ENCODE results near the gene PRDX4. TPM values are rescaled to one million over a fixed set of nuclear protein-coding genes. Genes with fewer than 3 reads are reported as not detected.

The PRDX4 gene
- total RNA-seq, 1 experiment from 2014 or later, result 155 TPM

DNA sequence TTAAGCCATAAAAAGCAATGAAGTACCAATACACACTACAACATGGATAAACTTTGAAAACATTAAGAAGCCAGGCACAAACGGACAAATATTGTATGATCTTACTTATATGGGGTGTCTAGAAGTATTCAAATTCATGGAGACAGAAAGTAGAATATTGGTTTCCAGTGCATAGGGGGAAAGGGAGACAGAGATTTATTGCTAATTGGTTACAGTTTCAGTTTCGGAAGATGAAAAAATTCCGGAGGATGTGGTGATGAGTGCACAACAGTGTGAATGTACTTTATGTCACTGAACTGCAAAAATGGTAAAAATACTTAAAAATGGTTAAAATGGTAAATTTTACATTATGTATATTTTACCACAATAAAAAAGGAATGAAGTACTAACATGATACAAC, 5.1 kb upstream of the PRDX4 start:
- Histone ChIP-seq H3K36me3 (ENCODE audit: insufficient read depth, low read length, poor library complexity, severe bottlenecking) (no peaks in the 10 kb centered on the region), H3K27ac (ENCODE audit: low read depth, low read length, poor library complexity, severe bottlenecking) (no peak overlapping the region), H3K27me3 (replicated peaks; ENCODE audit: insufficient read depth, low read depth, low read length, poor library complexity) (no peaks in the 10 kb centered on the region), H3K4me1 (ENCODE audit: insufficient read depth, low read length, poor library complexity, severe bottlenecking) (no peaks in the 10 kb centered on the region), H3K9me3 (ENCODE audit: low read depth, low read length, poor library complexity, severe bottlenecking) (no peaks in the 10 kb centered on the region), H3K4me3 (ENCODE audit: low read depth, low read length, poor library complexity, severe bottlenecking) (no peak overlapping the region)
- ChIA-PET CTCF (no interaction called here), POLR2A (ENCODE audit: low non-redundant PET) (no interaction called here)
- DNase-seq (ENCODE audit: low spot score), result no peak
- TF ChIP-seq EZH2 (IDR thresholded peaks at IDR 0.05; ENCODE audit: borderline replicate concordance, low read depth, low read length, poor library complexity, severe bottlenecking), result no peak
- TF ChIP-seq, protein P1, sequence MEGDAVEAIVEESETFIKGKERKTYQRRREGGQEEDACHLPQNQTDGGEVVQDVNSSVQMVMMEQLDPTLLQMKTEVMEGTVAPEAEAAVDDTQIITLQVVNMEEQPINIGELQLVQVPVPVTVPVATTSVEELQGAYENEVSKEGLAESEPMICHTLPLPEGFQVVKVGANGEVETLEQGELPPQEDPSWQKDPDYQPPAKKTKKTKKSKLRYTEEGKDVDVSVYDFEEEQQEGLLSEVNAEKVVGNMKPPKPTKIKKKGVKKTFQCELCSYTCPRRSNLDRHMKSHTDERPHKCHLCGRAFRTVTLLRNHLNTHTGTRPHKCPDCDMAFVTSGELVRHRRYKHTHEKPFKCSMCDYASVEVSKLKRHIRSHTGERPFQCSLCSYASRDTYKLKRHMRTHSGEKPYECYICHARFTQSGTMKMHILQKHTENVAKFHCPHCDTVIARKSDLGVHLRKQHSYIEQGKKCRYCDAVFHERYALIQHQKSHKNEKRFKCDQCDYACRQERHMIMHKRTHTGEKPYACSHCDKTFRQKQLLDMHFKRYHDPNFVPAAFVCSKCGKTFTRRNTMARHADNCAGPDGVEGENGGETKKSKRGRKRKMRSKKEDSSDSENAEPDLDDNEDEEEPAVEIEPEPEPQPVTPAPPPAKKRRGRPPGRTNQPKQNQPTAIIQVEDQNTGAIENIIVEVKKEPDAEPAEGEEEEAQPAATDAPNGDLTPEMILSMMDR (conservative IDR thresholded peaks at IDR 0.05; ENCODE audit: low read depth, low read length), result no peak
- no TSS peak for BruUV-seq (replicated peaks)
- intact Hi-C loops (cut with micrococcal nuclease; ENCODE audit: unreplicated experiment), result no loop called here

DNA sequence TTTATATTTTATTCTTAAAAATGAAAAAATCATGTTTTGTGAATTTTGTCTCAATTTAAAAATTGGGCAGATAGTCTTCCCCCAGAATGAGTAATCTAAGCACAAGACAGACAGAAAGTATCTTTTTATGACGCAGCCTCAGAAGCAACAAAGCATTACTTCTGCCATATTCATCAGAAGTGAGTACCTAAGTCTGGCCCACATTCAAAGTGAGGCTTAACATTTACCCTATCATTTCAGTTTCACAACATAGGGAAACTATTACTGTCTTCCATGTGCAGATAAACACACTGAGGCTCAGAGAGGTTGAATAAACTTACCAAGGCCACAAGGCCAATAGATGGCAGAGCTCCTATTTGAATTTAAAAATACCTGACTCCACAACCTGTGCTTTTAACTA, 4.4 kb upstream of the PRDX4 start:
- DNase-seq (ENCODE audit: low spot score), result no peak
- BruUV-seq (replicated peaks), result no TSS peak
- H3K27ac ChIP-seq (ENCODE audit: low read depth, low read length, poor library complexity, severe bottlenecking), result no peak overlapping the region
- CTCF ChIA-PET, result no interaction called here
- no peaks in the 10 kb centered on the region for H3K9me3 ChIP-seq (ENCODE audit: low read depth, low read length, poor library complexity, severe bottlenecking)
- H3K27me3 ChIP-seq (replicated peaks; ENCODE audit: insufficient read depth, low read depth, low read length, poor library complexity), result no peaks in the 10 kb centered on the region
- no peaks in the 10 kb centered on the region for H3K4me1 ChIP-seq (ENCODE audit: insufficient read depth, low read length, poor library complexity, severe bottlenecking)
- TF ChIP-seq, protein P1 (conservative IDR thresholded peaks at IDR 0.05; ENCODE audit: low read depth, low read length), result no peak
- no peak for TF ChIP-seq EZH2 (IDR thresholded peaks at IDR 0.05; ENCODE audit: borderline replicate concordance, low read depth, low read length, poor library complexity, severe bottlenecking)
- no peak overlapping the region for H3K4me3 ChIP-seq (ENCODE audit: low read depth, low read length, poor library complexity, severe bottlenecking)
- POLR2A ChIA-PET (ENCODE audit: low non-redundant PET), result no interaction called here
- H3K36me3 ChIP-seq (ENCODE audit: insufficient read depth, low read length, poor library complexity, severe bottlenecking), result no peaks in the 10 kb centered on the region
- intact Hi-C loops (cut with micrococcal nuclease; ENCODE audit: unreplicated experiment), result no loop called here

DNA sequence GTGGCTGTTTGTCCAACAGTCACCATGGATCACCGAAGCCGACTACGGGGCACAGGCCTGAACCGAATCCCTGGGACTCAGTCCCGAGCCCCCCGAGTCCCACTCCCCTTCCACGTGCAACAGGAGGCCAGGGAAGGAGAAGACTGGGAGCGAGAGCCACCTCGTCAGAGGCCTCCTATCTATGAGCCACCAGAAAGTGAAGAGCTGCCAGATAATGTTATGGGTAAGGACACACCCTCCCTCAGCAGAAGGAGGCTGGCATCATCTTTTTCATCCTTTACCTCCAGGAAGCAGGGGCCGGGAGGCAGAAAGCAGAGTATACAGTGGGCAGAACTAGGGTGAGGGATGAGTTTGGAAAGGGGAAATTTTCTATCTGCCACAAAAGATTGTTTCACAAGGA, 2.8 kb upstream of the PRDX4 start:
- no TSS peak for BruUV-seq (replicated peaks)
- no peak overlapping the region for H3K4me3 ChIP-seq (ENCODE audit: low read depth, low read length, poor library complexity, severe bottlenecking)
- intact Hi-C loops (cut with micrococcal nuclease; ENCODE audit: unreplicated experiment), result no loop called here
- H3K36me3 ChIP-seq (ENCODE audit: insufficient read depth, low read length, poor library complexity, severe bottlenecking), result no peaks in the 10 kb centered on the region
- DNase-seq (ENCODE audit: low spot score), result no peak
- ChIA-PET POLR2A (ENCODE audit: low non-redundant PET) (no interaction called here), CTCF (interaction anchor here (0.5 kb wide), 1 partner anchor 166 kb away, joined by 3 read pairs; no protein-coding TSS in a partner anchor)
- TF ChIP-seq, protein P1 (conservative IDR thresholded peaks at IDR 0.05; ENCODE audit: low read depth, low read length), result no peak
- no peak for TF ChIP-seq EZH2 (IDR thresholded peaks at IDR 0.05; ENCODE audit: borderline replicate concordance, low read depth, low read length, poor library complexity, severe bottlenecking)
- no peaks in the 10 kb centered on the region for H3K9me3 ChIP-seq (ENCODE audit: low read depth, low read length, poor library complexity, severe bottlenecking)
- no peaks in the 10 kb centered on the region for H3K27me3 ChIP-seq (replicated peaks; ENCODE audit: insufficient read depth, low read depth, low read length, poor library complexity)
- H3K27ac ChIP-seq (ENCODE audit: low read depth, low read length, poor library complexity, severe bottlenecking), result no peak overlapping the region
- no peaks in the 10 kb centered on the region for H3K4me1 ChIP-seq (ENCODE audit: insufficient read depth, low read length, poor library complexity, severe bottlenecking)
